HepG2 (cell line): ENCODE results near the gene MME. TPM values are rescaled to one million over a fixed set of nuclear protein-coding genes. Genes with fewer than 3 reads are reported as not detected.

Experiments used
- ATAC-seq: fragments of 200-7000 bp; cut with Tn5 transposase; 3 replicates; pipeline ENCODE4 v1.9.1; 2020; ENCODE audit warnings: mild to moderate bottlenecking, moderate library complexity
- BruUV-seq: library from RNA; stranded (reverse); fragments of 400-500 nt; replicated peaks from 2 replicates; lab custom pipeline; 2021; lab: Mats Ljungman, UMichigan
- CTCF ChIA-PET: fragments of 300-600 bp; formaldehyde crosslinking; extraction: SDS; loops from one replicate; lab custom pipeline; 2021; ENCODE audit warnings: low total read pairs, inconsistent platforms, low intra/inter-chr PET ratio; lab: Yijun Ruan, JAX
- POLR2A ChIA-PET: fragments of 350-600 bp; sonication (Branson Sonifier 250); formaldehyde crosslinking; loops from one replicate; lab custom pipeline; 2020; ENCODE audit warnings: antibody characterized with exemption, inconsistent platforms; lab: Yijun Ruan, JAX
- DNase-seq: peaks from one replicate; pipeline ENCODE4 v3.0.0-alpha.2; 2015; ENCODE audit warnings: low spot score
- FAIRE-seq: peaks from 3 replicates; lab custom pipeline; 2011; peaks lifted over from hg19 to GRCh38; lab: Jason Lieb, UNC
- H2AFZ ChIP-seq: one replicate; pipeline ENCODE4 v1.6.1; 2011; ENCODE audit warnings: low read length, inconsistent platforms
- H3K27ac ChIP-seq: fragments of 300-600 bp; 3 replicates; pipeline ENCODE4 v1.8.0; 2011; ENCODE audit warnings: mixed run types, mild to moderate bottlenecking, mixed read lengths, low read length, inconsistent platforms; ENCODE audit not compliant: insufficient read depth; ENCODE audit errors: extremely low read length
- H3K27me3 ChIP-seq, 2 experiments: fragments of 200-600 bp in 1 of 2; 2 replicates in 1 of 2; 3 replicates in 1 of 2; pipeline versions ENCODE4 v1.6.0 to v1.8.0; 2011; ENCODE audit warnings: low read length in 2 of 2, mild to moderate bottlenecking in 2 of 2, moderate library complexity in 2 of 2, inconsistent platforms in 1 of 2; ENCODE audit not compliant: insufficient read depth in 2 of 2, control insufficient read depth in 1 of 2
- H3K36me3 ChIP-seq, 2 experiments: fragments of 200-600 bp in 1 of 2; replicated peaks in 1 of 2; 2 replicates in 1 of 2; 3 replicates in 1 of 2; pipeline versions ENCODE4 v1.5.1 to v1.8.0; 2011; ENCODE audit warnings: low read length in 2 of 2, inconsistent platforms in 1 of 2; ENCODE audit not compliant: insufficient read depth in 2 of 2, control insufficient read depth in 1 of 2
- H3K4me1 ChIP-seq: 2 replicates; pipeline ENCODE4 v1.5.1; 2012; ENCODE audit warnings: low read length, inconsistent platforms; ENCODE audit not compliant: insufficient read depth
- H3K4me2 ChIP-seq: 2 replicates; pipeline ENCODE4 v1.6.0; 2011; ENCODE audit warnings: low read depth, low read length, inconsistent platforms
- H3K4me3 ChIP-seq, 3 experiments: fragments of 200-600 bp in 1 of 3; sonication (generic), shearing (Covaris generic) in 1 of 3; replicated peaks in 1 of 3; 2 replicates each; pipeline ENCODE4 v1.5.1; 2011 to 2016; ENCODE audit warnings: low read length in 3 of 3, inconsistent platforms in 2 of 3, low read depth in 2 of 3, mild to moderate bottlenecking in 2 of 3, control low read depth in 1 of 3, mixed read lengths in 1 of 3; ENCODE audit not compliant: insufficient read depth in 1 of 3
- H3K79me2 ChIP-seq: one replicate; pipeline ENCODE4 v1.6.1; 2011; ENCODE audit warnings: low read length, inconsistent platforms; ENCODE audit not compliant: insufficient read depth
- H3K9ac ChIP-seq: 2 replicates; pipeline ENCODE4 v1.6.0; 2011; ENCODE audit warnings: mild to moderate bottlenecking, low read depth, low read length, inconsistent platforms; ENCODE audit not compliant: insufficient read depth
- H3K9me3 ChIP-seq: 2 replicates; pipeline ENCODE4 v1.5.1; 2012; ENCODE audit warnings: mild to moderate bottlenecking, low read length
- H4K20me1 ChIP-seq: 2 replicates; pipeline ENCODE4 v1.6.0; 2011; ENCODE audit warnings: inconsistent platforms, mild to moderate bottlenecking, low read length, moderate library complexity; ENCODE audit not compliant: insufficient read depth
- CBX2 ChIP-seq, 2 experiments: fragments of 200-600 bp in 1 of 2; sonication (generic); formaldehyde crosslinking in 1 of 2; IDR thresholded peaks; 2 replicates each; pipeline versions ENCODE4 v1.7.0 to v1.8.1; 2018 to 2022; ENCODE audit warnings: low read depth in 2 of 2, low read length in 1 of 2, mild to moderate bottlenecking in 1 of 2, missing genetic modification reagents in 1 of 2
- RARG ChIP-seq: sonication (generic); formaldehyde crosslinking; IDR thresholded peaks from 2 replicates; pipeline ENCODE4 v1.4.0; 2020; ENCODE audit warnings: low read depth, mild to moderate bottlenecking, missing genetic modification reagents
- RELA ChIP-seq: sonication (generic); formaldehyde crosslinking; IDR thresholded peaks from 2 replicates; pipeline ENCODE4 v1.4.0; 2020; ENCODE audit warnings: missing genetic modification reagents
- SIN3B ChIP-seq: fragments of 150-350 bp; IDR thresholded peaks from 2 replicates; pipeline ENCODE4 v1.6.1; 2014; ENCODE audit warnings: low read length
- WIZ ChIP-seq: sonication (generic); formaldehyde crosslinking; IDR thresholded peaks from 2 replicates; pipeline ENCODE4 v1.5.1; 2020; ENCODE audit warnings: mild to moderate bottlenecking, missing genetic modification reagents
- ZMYM4 ChIP-seq: sonication (generic); formaldehyde crosslinking; IDR thresholded peaks from 2 replicates; pipeline ENCODE4 v1.8.1; 2023; ENCODE audit warnings: mild to moderate bottlenecking, missing genetic modification reagents
- ZNF354B ChIP-seq: sonication (generic); formaldehyde crosslinking; IDR thresholded peaks from 2 replicates; pipeline ENCODE4 v1.8.0; 2022; ENCODE audit warnings: mild to moderate bottlenecking, missing genetic modification reagents
- WGBS: methylation state at CpG from one replicate; pipeline ENCODE4 v1.1.6; 2017; ENCODE audit warnings: low lambda C conversion rate; 5-methylcytosine and 5-hydroxymethylcytosine counted together
- in situ Hi-C: cut with HindIII; loops from 2 replicates; pipeline ENCODE4 v1.10.0; 2017; ENCODE audit warnings: low pct_unique_long_range_greater_than_20kb; ENCODE audit not compliant: extremely low pct_ligation_motif_present
- intact Hi-C: fragments of 100-400 bp; cut with micrococcal nuclease; formaldehyde crosslinking; loops from one replicate; pipeline ENCODE4 v1.10.0; 2022; ENCODE audit not compliant: unreplicated experiment
- polyA plus RNA-seq, 8 experiments: library from polyadenylated mRNA; depleted of rRNA in 3 of 8; stranded (reverse) in 7 of 8; unstranded in 1 of 8; fragments of >200 nt; fragmentation: Illumina TruSeq in 4 of 8; extraction: Trizol in 4 of 8; gene quantifications; 2 replicates each; pipeline versions ENCODE4 v1.2.1 to v1.2.3, GENCODE V29; 2011 to 2016; ENCODE audit warnings: low read depth in 4 of 8, missing spikeins in 1 of 8, mixed read lengths in 1 of 8; ENCODE audit not compliant: insufficient read depth in 1 of 8
- total RNA-seq, 5 experiments: library from RNA; depleted of rRNA; stranded (reverse); fragments of >200 nt; fragmentation: Illumina TruSeq; extraction: Trizol; gene quantifications; 2 replicates each; pipeline ENCODE4 v1.2.3, GENCODE V29; 2016; ENCODE audit warnings: low read depth in 1 of 5
- TF ChIP-seq, protein P1 (sequence below): fragments of 450-650 bp; IDR thresholded peaks from 2 replicates; pipeline ENCODE4 v1.6.1; 2017
- TF ChIP-seq, protein P2 (sequence below): sonication (generic); formaldehyde crosslinking; IDR thresholded peaks from 2 replicates; pipeline ENCODE4 v1.4.0; 2020; ENCODE audit warnings: missing genetic modification reagents, borderline replicate concordance
- TF ChIP-seq, protein P3 (sequence below), 2 experiments: fragments of 450-650 bp in 1 of 2; sonication (generic) in 1 of 2; formaldehyde crosslinking; IDR thresholded peaks; 2 replicates each; pipeline versions ENCODE4 v1.5.0 to v1.8.0; 2020 to 2022; ENCODE audit warnings: mild to moderate bottlenecking in 1 of 2, missing genetic modification reagents in 1 of 2
- TF ChIP-seq, protein P4 (sequence below): sonication (generic); formaldehyde crosslinking; IDR thresholded peaks from 2 replicates; pipeline ENCODE4 v1.4.0; 2020; ENCODE audit warnings: missing genetic modification reagents, low read depth, mild to moderate bottlenecking, borderline replicate concordance
- TF ChIP-seq, protein P5 (sequence below): sonication (generic); formaldehyde crosslinking; IDR thresholded peaks from 2 replicates; pipeline ENCODE4 v1.5.1; 2020; ENCODE audit warnings: missing genetic modification reagents, mild to moderate bottlenecking, borderline replicate concordance
- TF ChIP-seq, protein P6 (sequence below): conservative IDR thresholded peaks from 2 replicates; pipeline ENCODE4 v1.6.1; 2018; ENCODE audit warnings: missing genetic modification reagents

MME gene
- total and polyA plus RNA-seq, 2 of the 13 experiments (the other 11 are each of a cell fraction or from before 2014, with no cell fraction given): not detected

DNA sequence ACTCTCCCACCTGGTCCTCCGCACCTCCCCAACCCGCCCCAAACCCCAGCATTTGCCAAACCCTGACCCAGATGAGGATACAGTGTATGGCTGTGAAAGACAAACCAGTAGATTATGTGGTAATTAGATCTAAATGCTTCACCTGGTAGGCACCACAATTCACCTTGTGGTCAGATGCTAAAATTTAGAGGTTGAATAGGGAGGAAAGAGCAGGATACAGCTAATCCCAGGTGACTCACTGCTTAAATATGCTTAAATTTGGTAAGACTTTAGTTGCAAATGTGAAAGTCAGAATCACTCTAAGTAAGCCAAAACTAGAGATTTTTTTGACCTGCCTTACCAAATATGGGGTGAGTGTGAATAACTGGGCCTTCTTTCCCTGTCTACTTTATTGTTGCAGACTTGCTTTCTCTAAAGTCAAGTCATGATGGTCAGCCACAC lies 105.5 kb downstream of the MME start:
- no TSS peak for BruUV-seq
- no peak for TF ChIP-seq ZNF354B (CRISPR knock-in tag)
- TF ChIP-seq, protein P1, sequence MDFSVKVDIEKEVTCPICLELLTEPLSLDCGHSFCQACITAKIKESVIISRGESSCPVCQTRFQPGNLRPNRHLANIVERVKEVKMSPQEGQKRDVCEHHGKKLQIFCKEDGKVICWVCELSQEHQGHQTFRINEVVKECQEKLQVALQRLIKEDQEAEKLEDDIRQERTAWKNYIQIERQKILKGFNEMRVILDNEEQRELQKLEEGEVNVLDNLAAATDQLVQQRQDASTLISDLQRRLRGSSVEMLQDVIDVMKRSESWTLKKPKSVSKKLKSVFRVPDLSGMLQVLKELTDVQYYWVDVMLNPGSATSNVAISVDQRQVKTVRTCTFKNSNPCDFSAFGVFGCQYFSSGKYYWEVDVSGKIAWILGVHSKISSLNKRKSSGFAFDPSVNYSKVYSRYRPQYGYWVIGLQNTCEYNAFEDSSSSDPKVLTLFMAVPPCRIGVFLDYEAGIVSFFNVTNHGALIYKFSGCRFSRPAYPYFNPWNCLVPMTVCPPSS: no peak
- TF ChIP-seq SIN3B: no peak
- TF ChIP-seq, protein P2, sequence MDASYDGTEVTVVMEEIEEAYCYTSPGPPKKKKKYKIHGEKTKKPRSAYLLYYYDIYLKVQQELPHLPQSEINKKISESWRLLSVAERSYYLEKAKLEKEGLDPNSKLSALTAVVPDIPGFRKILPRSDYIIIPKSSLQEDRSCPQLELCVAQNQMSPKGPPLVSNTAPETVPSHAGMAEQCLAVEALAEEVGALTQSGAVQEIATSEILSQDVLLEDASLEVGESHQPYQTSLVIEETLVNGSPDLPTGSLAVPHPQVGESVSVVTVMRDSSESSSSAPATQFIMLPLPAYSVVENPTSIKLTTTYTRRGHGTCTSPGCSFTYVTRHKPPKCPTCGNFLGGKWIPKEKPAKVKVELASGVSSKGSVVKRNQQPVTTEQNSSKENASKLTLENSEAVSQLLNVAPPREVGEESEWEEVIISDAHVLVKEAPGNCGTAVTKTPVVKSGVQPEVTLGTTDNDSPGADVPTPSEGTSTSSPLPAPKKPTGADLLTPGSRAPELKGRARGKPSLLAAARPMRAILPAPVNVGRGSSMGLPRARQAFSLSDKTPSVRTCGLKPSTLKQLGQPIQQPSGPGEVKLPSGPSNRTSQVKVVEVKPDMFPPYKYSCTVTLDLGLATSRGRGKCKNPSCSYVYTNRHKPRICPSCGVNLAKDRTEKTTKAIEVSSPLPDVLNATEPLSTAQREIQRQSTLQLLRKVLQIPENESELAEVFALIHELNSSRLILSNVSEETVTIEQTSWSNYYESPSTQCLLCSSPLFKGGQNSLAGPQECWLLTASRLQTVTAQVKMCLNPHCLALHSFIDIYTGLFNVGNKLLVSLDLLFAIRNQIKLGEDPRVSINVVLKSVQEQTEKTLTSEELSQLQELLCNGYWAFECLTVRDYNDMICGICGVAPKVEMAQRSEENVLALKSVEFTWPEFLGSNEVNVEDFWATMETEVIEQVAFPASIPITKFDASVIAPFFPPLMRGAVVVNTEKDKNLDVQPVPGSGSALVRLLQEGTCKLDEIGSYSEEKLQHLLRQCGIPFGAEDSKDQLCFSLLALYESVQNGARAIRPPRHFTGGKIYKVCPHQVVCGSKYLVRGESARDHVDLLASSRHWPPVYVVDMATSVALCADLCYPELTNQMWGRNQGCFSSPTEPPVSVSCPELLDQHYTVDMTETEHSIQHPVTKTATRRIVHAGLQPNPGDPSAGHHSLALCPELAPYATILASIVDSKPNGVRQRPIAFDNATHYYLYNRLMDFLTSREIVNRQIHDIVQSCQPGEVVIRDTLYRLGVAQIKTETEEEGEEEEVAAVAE: no peak
- no peak for TF ChIP-seq CBX2 (IDR thresholded peaks at IDR 0.05; ENCODE audit: low read depth, low read length)
- no peak for TF ChIP-seq CBX2 (CRISPR knock-in tag; IDR thresholded peaks at IDR 0.05; ENCODE audit: low read depth)
- no peak for TF ChIP-seq RELA
- no peak for TF ChIP-seq ZMYM4 (CRISPR knock-in tag)
- TF ChIP-seq, protein P3, sequence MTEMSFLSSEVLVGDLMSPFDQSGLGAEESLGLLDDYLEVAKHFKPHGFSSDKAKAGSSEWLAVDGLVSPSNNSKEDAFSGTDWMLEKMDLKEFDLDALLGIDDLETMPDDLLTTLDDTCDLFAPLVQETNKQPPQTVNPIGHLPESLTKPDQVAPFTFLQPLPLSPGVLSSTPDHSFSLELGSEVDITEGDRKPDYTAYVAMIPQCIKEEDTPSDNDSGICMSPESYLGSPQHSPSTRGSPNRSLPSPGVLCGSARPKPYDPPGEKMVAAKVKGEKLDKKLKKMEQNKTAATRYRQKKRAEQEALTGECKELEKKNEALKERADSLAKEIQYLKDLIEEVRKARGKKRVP (CRISPR knock-in tag; IDR thresholded peaks at IDR 0.05): no peak
- no peak for TF ChIP-seq RARG (CRISPR knock-in tag)
- TF ChIP-seq, protein P4, sequence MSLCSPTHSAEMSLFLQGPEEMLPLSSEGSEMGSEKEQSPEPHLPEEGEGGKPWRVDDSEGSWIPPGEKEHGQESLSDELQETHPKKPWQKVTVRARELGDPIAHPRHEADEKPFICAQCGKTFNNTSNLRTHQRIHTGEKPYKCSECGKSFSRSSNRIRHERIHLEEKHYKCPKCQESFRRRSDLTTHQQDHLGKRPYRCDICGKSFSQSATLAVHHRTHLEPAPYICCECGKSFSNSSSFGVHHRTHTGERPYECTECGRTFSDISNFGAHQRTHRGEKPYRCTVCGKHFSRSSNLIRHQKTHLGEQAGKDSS (CRISPR knock-in tag): no peak
- TF ChIP-seq WIZ: no peak
- TF ChIP-seq, protein P5, sequence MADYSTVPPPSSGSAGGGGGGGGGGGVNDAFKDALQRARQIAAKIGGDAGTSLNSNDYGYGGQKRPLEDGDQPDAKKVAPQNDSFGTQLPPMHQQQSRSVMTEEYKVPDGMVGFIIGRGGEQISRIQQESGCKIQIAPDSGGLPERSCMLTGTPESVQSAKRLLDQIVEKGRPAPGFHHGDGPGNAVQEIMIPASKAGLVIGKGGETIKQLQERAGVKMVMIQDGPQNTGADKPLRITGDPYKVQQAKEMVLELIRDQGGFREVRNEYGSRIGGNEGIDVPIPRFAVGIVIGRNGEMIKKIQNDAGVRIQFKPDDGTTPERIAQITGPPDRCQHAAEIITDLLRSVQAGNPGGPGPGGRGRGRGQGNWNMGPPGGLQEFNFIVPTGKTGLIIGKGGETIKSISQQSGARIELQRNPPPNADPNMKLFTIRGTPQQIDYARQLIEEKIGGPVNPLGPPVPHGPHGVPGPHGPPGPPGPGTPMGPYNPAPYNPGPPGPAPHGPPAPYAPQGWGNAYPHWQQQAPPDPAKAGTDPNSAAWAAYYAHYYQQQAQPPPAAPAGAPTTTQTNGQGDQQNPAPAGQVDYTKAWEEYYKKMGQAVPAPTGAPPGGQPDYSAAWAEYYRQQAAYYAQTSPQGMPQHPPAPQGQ (CRISPR knock-in tag): no peak
- TF ChIP-seq, protein P6, sequence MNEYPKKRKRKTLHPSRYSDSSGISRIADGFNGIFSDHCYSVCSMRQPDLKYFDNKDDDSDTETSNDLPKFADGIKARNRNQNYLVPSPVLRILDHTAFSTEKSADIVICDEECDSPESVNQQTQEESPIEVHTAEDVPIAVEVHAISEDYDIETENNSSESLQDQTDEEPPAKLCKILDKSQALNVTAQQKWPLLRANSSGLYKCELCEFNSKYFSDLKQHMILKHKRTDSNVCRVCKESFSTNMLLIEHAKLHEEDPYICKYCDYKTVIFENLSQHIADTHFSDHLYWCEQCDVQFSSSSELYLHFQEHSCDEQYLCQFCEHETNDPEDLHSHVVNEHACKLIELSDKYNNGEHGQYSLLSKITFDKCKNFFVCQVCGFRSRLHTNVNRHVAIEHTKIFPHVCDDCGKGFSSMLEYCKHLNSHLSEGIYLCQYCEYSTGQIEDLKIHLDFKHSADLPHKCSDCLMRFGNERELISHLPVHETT (CRISPR knock-in tag): no peak

More for the DNA sequence above, 105.5 kb downstream of the MME start:
- no CpG with 5 or more reads among the region's 2 CpGs for WGBS
- H3K4me1 ChIP-seq: no peaks in the 10 kb centered on the region
- ChIA-PET CTCF (no interaction called here), POLR2A (no interaction called here)
- no peaks in the 10 kb centered on the region for H3K79me2 ChIP-seq
- no peak for FAIRE-seq
- ATAC-seq: no peak
- in situ Hi-C loops (no loop called here), intact Hi-C loops (no loop called here)
- no peak overlapping the region for H3K27ac ChIP-seq
- H3K4me2 ChIP-seq: no peak overlapping the region
- no peak overlapping the region for H3K4me3 ChIP-seq
- H3K9me3 ChIP-seq: no peaks in the 10 kb centered on the region
- H2AFZ ChIP-seq: no peak overlapping the region
- no peaks in the 10 kb centered on the region for H4K20me1 ChIP-seq
- no peak overlapping the region for H3K9ac ChIP-seq
- H3K36me3 ChIP-seq: no peaks in the 10 kb centered on the region
- no peak for DNase-seq
- no peaks in the 10 kb centered on the region for H3K27me3 ChIP-seq
